Measurements from ENCODE around the gene PI4K2A.

PI4K2A gene

DNA sequence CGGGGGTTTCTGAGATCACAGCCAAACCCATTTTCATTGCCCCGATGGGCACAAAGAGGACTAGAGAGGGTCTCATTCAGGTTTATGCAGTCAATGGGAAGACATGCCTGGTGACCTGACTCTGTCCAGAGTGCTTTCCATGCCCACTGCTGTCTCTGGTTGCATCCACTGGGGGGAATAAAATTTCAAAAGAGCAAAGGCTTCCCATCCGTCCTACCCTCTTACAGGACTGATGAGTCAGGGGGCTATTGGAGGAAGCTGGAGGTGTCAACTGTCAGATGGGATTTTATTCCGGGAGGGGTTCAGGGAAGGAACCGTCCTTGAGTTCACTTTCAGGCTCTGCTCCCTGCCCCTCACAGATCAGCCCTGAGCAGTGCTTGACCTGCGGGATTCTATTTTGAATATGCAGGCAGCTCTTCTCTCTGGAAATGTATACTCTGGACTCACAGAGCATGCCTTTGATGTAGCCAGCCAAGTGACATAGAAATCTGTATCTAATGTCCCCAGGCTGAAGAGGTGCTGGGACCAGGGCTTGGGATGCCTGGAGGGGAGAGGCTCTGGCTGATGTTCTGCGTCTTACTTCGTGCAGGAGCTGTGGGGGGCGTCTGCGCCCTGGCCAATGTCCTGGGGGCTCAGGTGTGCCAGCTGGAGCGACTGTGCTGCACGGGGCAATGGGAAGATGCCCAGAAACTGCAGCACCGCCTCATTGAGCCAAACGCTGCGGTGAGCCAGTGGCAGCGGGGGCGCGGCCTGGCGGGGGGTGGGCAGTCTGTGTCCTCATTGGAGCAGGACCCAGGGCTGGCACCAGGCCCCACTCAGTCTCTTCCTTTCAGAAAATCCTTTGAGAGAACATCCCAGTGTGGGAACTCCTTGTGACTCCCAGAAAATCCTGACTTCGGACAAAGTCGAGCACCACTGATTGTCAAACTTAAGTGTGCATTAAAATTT, 38.9 kb upstream of the PI4K2A start:
- Histone ChIP-seq H4K91ac (ENCODE audit: low read depth, low read length) (no peak overlapping the region), H3K4me2 (ENCODE audit: low read length) (no peak overlapping the region), H3K4me1 (ENCODE audit: control insufficient read depth in 1 of 2, insufficient read depth in 2 of 2, low read length in 2 of 2) (no peaks in the 10 kb centered on the region), H3K36me3 (ENCODE audit: control insufficient read depth in 1 of 2, insufficient read depth in 2 of 2, low read length in 2 of 2) (no peaks in the 10 kb centered on the region), H3K79me1 (ENCODE audit: low read length) (no peaks in the 10 kb centered on the region), H2BK120ac (ENCODE audit: insufficient read depth, low read length, poor library complexity) (no peak overlapping the region), H4K8ac (ENCODE audit: low read depth, low read length) (no peak overlapping the region), H3K4ac (ENCODE audit: low read depth, low read length) (no peak overlapping the region), H2AFZ (ENCODE audit: insufficient read depth, low read length, poor library complexity) (no peak overlapping the region), H3K27ac (ENCODE audit: low read depth, low read length) (no peak overlapping the region), H4K12ac (ENCODE audit: low read depth, low read length) (peak overlapping the region; percentile 22), H2AK5ac (ENCODE audit: low read length) (no peak overlapping the region), H3K23ac (ENCODE audit: low read length) (no peak overlapping the region), H3K14ac (ENCODE audit: low read length) (no peak overlapping the region), H3K9ac (ENCODE audit: low read length) (no peak overlapping the region), H2BK5ac (ENCODE audit: low read depth, low read length, poor library complexity) (no peak overlapping the region), H3K79me2 (ENCODE audit: control insufficient read depth, insufficient read depth, low read length, poor library complexity) (no peaks in the 10 kb centered on the region), H3K18ac (ENCODE audit: low read length) (no peak overlapping the region), H3K4me3 (ENCODE audit: low read depth, low read length) (no peak overlapping the region), H3K27me3 (ENCODE audit: insufficient read depth, low read length) (no peaks in the 10 kb centered on the region), H2BK12ac (ENCODE audit: low read length) (no peak overlapping the region), H3K9me3 (ENCODE audit: insufficient read depth, low read depth, low read length) (no peaks in the 10 kb centered on the region)
- no CpG with 5 or more reads among the region's 21 CpGs for WGBS (ENCODE audit: extremely low coverage, insufficient coverage, insufficient read length)
- no peak for DNase-seq

DNA sequence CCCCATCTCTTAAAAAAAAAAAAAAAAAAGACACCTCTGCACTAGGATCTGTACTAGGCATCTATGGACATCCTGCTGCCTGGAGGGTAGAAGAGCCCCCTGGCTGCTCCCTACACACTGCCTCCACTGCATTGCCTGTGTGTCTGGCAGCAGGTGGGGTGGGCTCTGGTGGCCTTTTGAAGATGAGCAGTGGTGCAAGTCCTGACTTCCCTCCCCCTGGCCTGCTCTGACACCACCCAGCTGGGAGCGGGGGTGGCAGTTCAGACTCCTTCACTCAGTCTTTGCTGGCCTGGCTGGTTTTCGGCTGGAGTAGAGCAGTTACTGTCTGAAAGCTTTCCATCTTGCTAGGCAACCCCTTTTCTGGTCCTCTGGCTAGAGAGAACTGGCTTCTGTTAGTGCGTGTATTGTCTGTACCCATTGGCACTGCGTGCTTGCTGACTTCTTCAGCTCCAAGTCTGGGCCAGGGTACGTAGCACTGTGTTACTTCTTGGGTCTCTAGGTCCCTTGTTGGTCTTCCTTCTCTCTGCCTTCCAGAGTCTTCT, 33.3 kb upstream of the PI4K2A start:
- peak overlapping the region; percentile 56 for H3K23ac ChIP-seq (ENCODE audit: low read length)
- no peak overlapping the region for H3K4me3 ChIP-seq (ENCODE audit: low read depth, low read length)
- no peak overlapping the region for H4K91ac ChIP-seq (ENCODE audit: low read depth, low read length)
- no peak overlapping the region for H3K27ac ChIP-seq (ENCODE audit: low read depth, low read length)
- no peaks in the 10 kb centered on the region for H3K79me1 ChIP-seq (ENCODE audit: low read length)
- no peak overlapping the region for H3K18ac ChIP-seq (ENCODE audit: low read length)
- no peaks in the 10 kb centered on the region for H3K36me3 ChIP-seq (ENCODE audit: control insufficient read depth in 1 of 2, insufficient read depth in 2 of 2, low read length in 2 of 2)
- no peak overlapping the region for H4K12ac ChIP-seq (ENCODE audit: low read depth, low read length)
- H2BK12ac ChIP-seq (ENCODE audit: low read length): no peak overlapping the region
- no peak overlapping the region for H3K4ac ChIP-seq (ENCODE audit: low read depth, low read length)
- no peaks in the 10 kb centered on the region for H3K79me2 ChIP-seq (ENCODE audit: control insufficient read depth, insufficient read depth, low read length, poor library complexity)
- H3K4me1 ChIP-seq (ENCODE audit: control insufficient read depth in 1 of 2, insufficient read depth in 2 of 2, low read length in 2 of 2): no peaks in the 10 kb centered on the region
- H2AFZ ChIP-seq (ENCODE audit: insufficient read depth, low read length, poor library complexity): no peak overlapping the region
- WGBS (ENCODE audit: extremely low coverage, insufficient coverage, insufficient read length): no CpG with 5 or more reads among the region's 5 CpGs
- H2BK120ac ChIP-seq (ENCODE audit: insufficient read depth, low read length, poor library complexity): no peak overlapping the region
- no peak overlapping the region for H2AK5ac ChIP-seq (ENCODE audit: low read length)
- no peak overlapping the region for H3K4me2 ChIP-seq (ENCODE audit: low read length)
- no peaks in the 10 kb centered on the region for H3K27me3 ChIP-seq (ENCODE audit: insufficient read depth, low read length)
- DNase-seq: no peak
- H3K9me3 ChIP-seq (ENCODE audit: insufficient read depth, low read depth, low read length): no peaks in the 10 kb centered on the region
- H3K14ac ChIP-seq (ENCODE audit: low read length): no peak overlapping the region
- peak overlapping the region; percentile 54 for H3K9ac ChIP-seq (ENCODE audit: low read length)
- H4K8ac ChIP-seq (ENCODE audit: low read depth, low read length): no peak overlapping the region
- H2BK5ac ChIP-seq (ENCODE audit: low read depth, low read length, poor library complexity): no peak overlapping the region

DNA sequence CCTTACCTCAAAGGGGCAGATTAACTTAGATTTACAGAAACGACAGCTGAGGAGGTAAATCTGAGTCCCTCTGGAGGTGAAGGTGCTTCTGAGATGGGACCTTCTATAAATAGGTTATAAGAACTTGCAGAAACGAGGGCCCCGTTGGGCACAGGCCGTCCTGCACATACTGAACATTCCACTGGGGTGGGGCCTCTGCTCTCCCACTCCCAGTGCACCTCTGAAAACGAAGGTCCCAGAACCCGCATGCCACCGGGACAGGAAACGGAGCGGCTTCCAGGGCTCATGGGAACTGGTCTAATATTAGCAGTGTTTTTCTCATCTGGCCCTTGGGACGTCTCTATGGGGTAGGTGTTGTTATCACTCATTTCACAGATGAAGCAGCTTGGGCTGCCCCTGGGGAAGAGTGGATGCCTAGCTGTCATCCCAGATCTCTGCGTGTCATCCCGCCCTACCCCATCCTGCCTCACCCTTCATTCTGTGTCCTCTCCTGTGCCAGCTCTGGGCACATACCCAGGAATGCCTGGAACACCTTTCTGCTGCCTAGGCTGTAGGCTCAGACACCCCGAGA, 31.4 kb upstream of the PI4K2A start:
- H2BK5ac ChIP-seq (ENCODE audit: low read depth, low read length, poor library complexity): no peak overlapping the region
- H3K79me2 ChIP-seq (ENCODE audit: control insufficient read depth, insufficient read depth, low read length, poor library complexity): no peaks in the 10 kb centered on the region
- H3K27me3 ChIP-seq (ENCODE audit: insufficient read depth, low read length): no peaks in the 10 kb centered on the region
- no peaks in the 10 kb centered on the region for H3K4me1 ChIP-seq (ENCODE audit: control insufficient read depth in 1 of 2, insufficient read depth in 2 of 2, low read length in 2 of 2)
- no peak overlapping the region for H3K14ac ChIP-seq (ENCODE audit: low read length)
- no CpG with 5 or more reads among the region's 13 CpGs for WGBS (ENCODE audit: extremely low coverage, insufficient coverage, insufficient read length)
- H2BK120ac ChIP-seq (ENCODE audit: insufficient read depth, low read length, poor library complexity): no peak overlapping the region
- no peak overlapping the region for H4K12ac ChIP-seq (ENCODE audit: low read depth, low read length)
- H3K9ac ChIP-seq (ENCODE audit: low read length): no peak overlapping the region
- no peak overlapping the region for H3K4me3 ChIP-seq (ENCODE audit: low read depth, low read length)
- no peak overlapping the region for H2AFZ ChIP-seq (ENCODE audit: insufficient read depth, low read length, poor library complexity)
- no peak overlapping the region for H3K23ac ChIP-seq (ENCODE audit: low read length)
- no peak overlapping the region for H3K4me2 ChIP-seq (ENCODE audit: low read length)
- H3K27ac ChIP-seq (ENCODE audit: low read depth, low read length): no peak overlapping the region
- no peaks in the 10 kb centered on the region for H3K9me3 ChIP-seq (ENCODE audit: insufficient read depth, low read depth, low read length)
- no peak overlapping the region for H4K8ac ChIP-seq (ENCODE audit: low read depth, low read length)
- no peak overlapping the region for H3K4ac ChIP-seq (ENCODE audit: low read depth, low read length)
- H3K79me1 ChIP-seq (ENCODE audit: low read length): no peaks in the 10 kb centered on the region
- H2BK12ac ChIP-seq (ENCODE audit: low read length): no peak overlapping the region
- DNase-seq: no peak
- H4K91ac ChIP-seq (ENCODE audit: low read depth, low read length): no peak overlapping the region
- H3K36me3 ChIP-seq (ENCODE audit: control insufficient read depth in 1 of 2, insufficient read depth in 2 of 2, low read length in 2 of 2): no peaks in the 10 kb centered on the region
- H3K18ac ChIP-seq (ENCODE audit: low read length): no peak overlapping the region
- no peak overlapping the region for H2AK5ac ChIP-seq (ENCODE audit: low read length)

DNA sequence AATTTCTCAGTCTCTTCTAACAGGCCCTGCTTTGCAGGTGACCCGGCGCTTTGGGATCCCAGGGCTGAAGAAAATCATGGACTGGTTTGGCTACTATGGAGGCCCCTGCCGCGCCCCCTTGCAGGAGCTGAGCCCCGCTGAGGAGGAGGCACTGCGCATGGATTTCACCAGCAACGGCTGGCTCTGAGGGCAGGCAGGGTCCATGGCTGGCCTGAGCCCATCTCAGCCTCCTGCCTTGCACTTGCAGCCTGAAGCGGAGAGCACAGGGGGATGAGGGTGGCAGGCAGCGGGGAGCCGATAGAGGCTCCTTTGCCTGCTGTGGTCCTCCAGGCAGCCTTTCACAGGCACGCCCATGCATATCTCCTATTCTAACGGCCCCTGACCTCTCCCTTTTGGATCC, 29.0 kb upstream of the PI4K2A start:
- Histone ChIP-seq H4K12ac (ENCODE audit: low read depth, low read length) (no peak overlapping the region), H4K8ac (ENCODE audit: low read depth, low read length) (no peak overlapping the region), H4K91ac (ENCODE audit: low read depth, low read length) (no peak overlapping the region), H3K14ac (ENCODE audit: low read length) (no peak overlapping the region), H3K4me2 (ENCODE audit: low read length) (no peak overlapping the region), H3K4me3 (ENCODE audit: low read depth, low read length) (no peak overlapping the region), H2BK12ac (ENCODE audit: low read length) (no peak overlapping the region), H3K4me1 (ENCODE audit: control insufficient read depth in 1 of 2, insufficient read depth in 2 of 2, low read length in 2 of 2) (no peaks in the 10 kb centered on the region), H3K27ac (ENCODE audit: low read depth, low read length) (no peak overlapping the region), H3K36me3 (ENCODE audit: control insufficient read depth in 1 of 2, insufficient read depth in 2 of 2, low read length in 2 of 2) (no peaks in the 10 kb centered on the region), H2AFZ (ENCODE audit: insufficient read depth, low read length, poor library complexity) (no peak overlapping the region), H3K79me1 (ENCODE audit: low read length) (no peaks in the 10 kb centered on the region), H3K79me2 (ENCODE audit: control insufficient read depth, insufficient read depth, low read length, poor library complexity) (no peaks in the 10 kb centered on the region), H3K23ac (ENCODE audit: low read length) (no peak overlapping the region), H3K4ac (ENCODE audit: low read depth, low read length) (no peak overlapping the region), H2BK120ac (ENCODE audit: insufficient read depth, low read length, poor library complexity) (no peak overlapping the region), H3K27me3 (ENCODE audit: insufficient read depth, low read length) (no peaks in the 10 kb centered on the region), H3K9me3 (ENCODE audit: insufficient read depth, low read depth, low read length) (no peaks in the 10 kb centered on the region), H3K9ac (ENCODE audit: low read length) (no peak overlapping the region), H2AK5ac (ENCODE audit: low read length) (no peak overlapping the region), H3K18ac (ENCODE audit: low read length) (no peak overlapping the region), H2BK5ac (ENCODE audit: low read depth, low read length, poor library complexity) (no peak overlapping the region)
- WGBS (ENCODE audit: extremely low coverage, insufficient coverage, insufficient read length): no CpG with 5 or more reads among the region's 12 CpGs
- no peak for DNase-seq
